T-helper 1 cell treated with Interleukin-12 subunit alpha and Interleukin-12 subunit beta and Interleukin-4 antibody, amounts not matched to agents 30 μg/mL and 1 μg/mL, for 36 hours (primary cell): ENCODE results near the gene PPP1R14B.

Experiments
- H3K27ac Mint-ChIP-seq: one replicate; pipeline ENCODE4 v1.8.0; 2021; ENCODE audit warnings: mild to moderate bottlenecking, mixed read lengths
- H3K27me3 Mint-ChIP-seq: one replicate; pipeline ENCODE4 v1.8.0; 2021; ENCODE audit warnings: low read depth, mixed read lengths
- H3K36me3 Mint-ChIP-seq: one replicate; pipeline ENCODE4 v1.8.0; 2021; ENCODE audit warnings: low read depth, mixed read lengths
- H3K4me1 Mint-ChIP-seq: one replicate; pipeline ENCODE4 v1.8.0; 2021; ENCODE audit warnings: low read depth, mixed read lengths
- H3K4me3 Mint-ChIP-seq: one replicate; pipeline ENCODE4 v1.8.0; 2021; ENCODE audit warnings: mild to moderate bottlenecking, moderate library complexity, mixed read lengths
- H3K9me3 Mint-ChIP-seq: one replicate; pipeline ENCODE4 v1.8.0; 2021; ENCODE audit warnings: mixed read lengths

Gene PPP1R14B

DNA sequence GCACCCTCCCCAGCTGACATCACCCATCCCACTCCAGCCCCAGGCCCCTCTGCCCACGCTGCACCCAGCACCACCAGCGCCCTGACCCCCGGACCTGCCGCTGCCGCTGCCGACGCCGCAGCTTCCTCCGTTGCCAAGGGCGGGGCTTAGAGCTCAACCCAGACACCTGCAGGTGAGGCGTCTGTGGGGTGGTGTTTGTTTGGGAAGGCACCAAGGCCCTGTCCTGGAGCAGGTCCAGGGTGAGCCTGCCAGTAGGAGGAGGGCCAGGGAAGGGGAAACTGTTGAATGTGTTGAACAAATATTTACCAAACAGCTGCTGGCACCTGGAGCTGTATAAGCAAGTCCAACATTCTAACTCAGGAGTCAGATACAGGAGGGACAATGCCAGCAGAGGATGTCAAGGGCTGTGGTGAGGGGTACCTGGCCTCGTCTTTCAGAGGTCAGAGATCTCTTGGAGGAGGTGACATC, 9.2 kb downstream of the PPP1R14B start:
- Mint-ChIP-seq H3K4me1 (peaks cover 28% of the 10 kb centered on the region), H3K4me3 (no peak overlapping the region), H3K9me3 (no peaks in the 10 kb centered on the region), H3K27me3 (no peaks in the 10 kb centered on the region), H3K27ac (no peak overlapping the region), H3K36me3 (peaks cover 11% of the 10 kb centered on the region)

DNA sequence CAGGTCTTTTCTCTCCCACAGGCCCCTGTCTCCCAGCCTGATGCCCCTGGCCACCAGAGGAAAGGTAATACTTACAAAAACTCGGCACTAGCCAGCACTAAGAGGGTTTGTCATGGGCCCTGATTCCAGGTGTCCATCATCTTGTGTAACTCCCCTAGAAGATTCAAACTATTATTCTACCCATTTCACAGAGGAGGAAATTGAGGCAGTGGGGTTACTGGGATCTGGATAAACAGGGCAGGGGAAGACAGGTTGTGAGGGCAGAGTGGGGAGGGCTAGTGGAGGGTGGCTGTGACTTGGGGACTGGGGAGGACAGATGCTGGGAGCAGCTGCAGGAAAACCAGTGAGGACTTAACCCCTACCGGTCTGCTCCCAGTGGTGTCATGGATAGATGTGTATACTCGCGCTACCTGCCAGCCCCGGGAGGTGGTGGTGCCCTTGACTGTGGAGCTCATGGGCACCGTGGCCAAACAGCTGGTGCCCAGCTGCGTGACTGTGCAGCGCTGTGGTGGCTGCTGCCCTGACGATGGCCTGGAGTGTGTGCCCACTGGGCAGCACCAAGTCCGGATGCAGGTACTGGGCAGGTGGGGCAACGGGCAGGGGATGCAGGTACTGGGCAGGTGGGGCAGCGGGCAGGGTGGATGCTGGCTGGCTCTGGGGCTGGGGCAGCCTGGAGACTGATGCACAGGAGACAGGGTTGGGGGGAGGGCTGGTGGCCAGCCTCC, 11.1 kb downstream of the PPP1R14B start:
- H3K4me1 Mint-ChIP-seq: peaks cover 31% of the 10 kb centered on the region

DNA sequence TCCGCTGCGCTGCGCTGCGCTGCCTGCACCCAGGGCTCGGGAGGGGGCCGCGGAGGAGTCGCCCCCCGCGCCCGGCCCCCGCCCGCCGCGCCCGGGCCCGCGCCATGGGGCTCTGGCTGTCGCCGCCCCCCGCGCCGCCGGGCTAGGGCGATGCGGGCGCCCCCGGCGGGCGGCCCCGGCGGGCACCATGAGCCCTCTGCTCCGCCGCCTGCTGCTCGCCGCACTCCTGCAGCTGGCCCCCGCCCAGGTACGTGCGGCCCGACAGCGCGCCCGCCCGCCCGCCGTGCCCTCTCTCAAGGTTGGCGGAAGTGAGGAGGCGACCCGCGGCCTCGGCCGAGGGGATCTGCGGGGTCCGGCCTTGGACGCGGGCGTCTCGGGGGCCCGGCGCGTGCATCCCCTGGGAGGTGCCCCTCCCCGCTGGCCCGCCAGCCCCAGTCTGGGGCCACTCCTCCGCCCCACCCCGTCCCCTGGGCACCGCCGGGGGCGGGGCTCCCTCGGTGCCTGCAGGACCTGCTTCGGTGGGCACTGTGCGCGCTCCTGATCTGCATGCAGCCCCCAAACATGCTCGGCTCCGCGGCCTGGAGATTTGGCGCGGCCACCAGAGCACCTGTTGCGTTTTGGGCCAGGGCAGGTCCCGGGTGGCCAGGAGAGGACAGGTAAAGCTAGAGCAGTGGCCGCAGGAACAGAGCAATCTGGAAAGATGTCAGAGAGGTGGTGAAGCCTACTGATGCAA, 11.9 kb downstream of the PPP1R14B start:
- Mint-ChIP-seq H3K27me3 (no peaks in the 10 kb centered on the region), H3K27ac (peak overlapping the region; percentile 8), H3K4me3 (peak overlapping the region; percentile 83), H3K36me3 (peaks cover 9% of the 10 kb centered on the region), H3K9me3 (no peaks in the 10 kb centered on the region), H3K4me1 (peaks cover 28% of the 10 kb centered on the region)

More for the DNA sequence above, 11.1 kb downstream of the PPP1R14B start:
- H3K4me3 Mint-ChIP-seq: peak overlapping the region; percentile 83
- H3K27ac Mint-ChIP-seq: peak overlapping the region; percentile 57
- no peaks in the 10 kb centered on the region for H3K9me3 Mint-ChIP-seq
- H3K36me3 Mint-ChIP-seq: peaks cover 11% of the 10 kb centered on the region
- H3K27me3 Mint-ChIP-seq: no peaks in the 10 kb centered on the region

- H3K4me1 Mint-ChIP-seq: peaks cover 33% of the 10 kb centered on the region
- peak within 1 kb of the TSS; percentile 57 for H3K27ac Mint-ChIP-seq
- H3K36me3 Mint-ChIP-seq: peaks cover 9% of the 10 kb centered on the region
- no peaks in the 10 kb centered on the region for H3K27me3 Mint-ChIP-seq
- H3K9me3 Mint-ChIP-seq: no peaks in the 10 kb centered on the region
- peak within 1 kb of the TSS; percentile 83 for H3K4me3 Mint-ChIP-seq
These were observed 12.7 kb downstream of the PPP1R14B start, which contains the start of gene VEGFB for GRCh38 chr11:64233913-64234586. VEGFB (plus strand) TSS chr11:64234584; CDS start chr11:64234834, 250 bp downstream.

- no peaks in the 10 kb centered on the region for H3K9me3 Mint-ChIP-seq
- peak overlapping the region; percentile 60 for H3K4me3 Mint-ChIP-seq
- no peaks in the 10 kb centered on the region for H3K27me3 Mint-ChIP-seq
- H3K4me1 Mint-ChIP-seq: peaks cover 31% of the 10 kb centered on the region
- peaks cover 2% of the 10 kb centered on the region for H3K36me3 Mint-ChIP-seq
- no peak overlapping the region for H3K27ac Mint-ChIP-seq
These were observed 13.8 kb downstream of the PPP1R14B start for GRCh38 chr11:64232967-64233315.

- H3K27ac Mint-ChIP-seq: no peak overlapping the region
- no peaks in the 10 kb centered on the region for H3K9me3 Mint-ChIP-seq
- H3K27me3 Mint-ChIP-seq: no peaks in the 10 kb centered on the region
- H3K36me3 Mint-ChIP-seq: peaks cover 2% of the 10 kb centered on the region
- peak overlapping the region; percentile 85 for H3K4me3 Mint-ChIP-seq
- H3K4me1 Mint-ChIP-seq: peaks cover 35% of the 10 kb centered on the region
These were observed 14.4 kb downstream of the PPP1R14B start for GRCh38 chr11:64232182-64232966.

- no peak overlapping the region for H3K27ac Mint-ChIP-seq
- peak overlapping the region; percentile 85 for H3K4me3 Mint-ChIP-seq
- peaks cover 38% of the 10 kb centered on the region for H3K4me1 Mint-ChIP-seq
- no peaks in the 10 kb centered on the region for H3K27me3 Mint-ChIP-seq
- no peaks in the 10 kb centered on the region for H3K9me3 Mint-ChIP-seq
- H3K36me3 Mint-ChIP-seq: no peaks in the 10 kb centered on the region
These were observed 15.2 kb downstream of the PPP1R14B start for GRCh38 chr11:64231546-64231945.

DNA sequence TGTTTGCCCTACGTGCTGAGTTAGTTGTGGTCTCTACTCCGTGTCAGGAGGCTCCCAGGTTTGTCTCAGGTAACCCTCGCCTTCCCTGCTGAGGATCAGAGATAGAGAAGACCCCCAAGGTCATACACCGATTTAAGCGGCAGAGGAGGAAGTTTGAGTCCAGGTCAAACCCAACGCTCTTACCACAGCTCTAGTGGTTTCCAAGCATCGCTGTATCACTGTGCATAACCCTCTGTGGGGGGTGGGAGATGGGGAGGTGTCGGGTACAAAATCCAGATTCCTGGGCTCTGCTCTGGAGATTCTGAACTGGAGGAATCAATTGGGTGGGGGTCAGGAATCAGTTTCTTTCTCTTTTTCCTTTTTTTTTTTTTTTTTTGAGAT, 15.8 kb downstream of the PPP1R14B start:
- Mint-ChIP-seq H3K36me3 (no peaks in the 10 kb centered on the region), H3K4me1 (peaks cover 38% of the 10 kb centered on the region), H3K27ac (peak overlapping the region; percentile 87), H3K27me3 (no peaks in the 10 kb centered on the region), H3K9me3 (no peaks in the 10 kb centered on the region), H3K4me3 (peak overlapping the region; percentile 85)

DNA sequence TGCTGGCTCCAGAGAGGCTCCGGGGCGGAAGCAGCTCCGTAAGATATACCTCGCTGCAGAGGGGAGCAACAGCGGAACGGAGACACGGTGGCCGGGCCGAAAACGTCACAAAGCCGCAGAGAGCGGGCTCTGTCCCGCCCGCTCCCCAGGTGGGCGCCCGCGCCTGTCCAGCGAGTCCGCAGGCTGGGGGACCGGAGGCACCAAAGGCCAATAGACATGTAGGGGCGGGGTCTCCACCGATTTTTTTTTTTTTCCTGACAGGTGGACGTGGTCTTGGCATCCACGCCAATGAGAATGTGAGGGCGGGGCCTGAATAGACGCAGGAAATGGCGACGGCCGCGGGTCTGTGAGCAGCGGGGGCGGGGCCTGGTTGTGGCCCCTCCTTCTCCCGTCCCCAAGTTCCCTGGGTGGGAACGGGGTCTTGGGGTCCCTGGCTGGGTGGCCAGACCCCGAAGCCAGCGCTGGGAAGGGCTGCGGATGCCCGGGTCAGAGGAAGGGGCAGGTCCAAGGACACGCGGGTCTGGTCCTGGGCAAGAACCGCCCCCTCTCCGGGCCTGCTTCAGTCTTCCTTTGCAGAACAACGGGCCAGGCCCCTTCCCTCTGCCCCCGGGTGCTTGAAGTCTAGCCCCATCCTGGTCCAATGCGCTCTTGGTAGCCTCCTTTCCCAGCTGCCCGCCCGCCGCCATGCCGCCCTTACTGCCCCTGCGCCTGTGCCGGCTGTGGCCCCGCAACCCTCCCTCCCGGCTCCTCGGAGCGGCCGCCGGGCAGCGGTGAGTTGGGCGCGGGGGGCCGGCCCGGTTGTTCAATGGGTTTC, 16.4 kb downstream of the PPP1R14B start, which contains the start of gene DNAJC4:
Gene DNAJC4, plus strand, starts transcription at position 378 of the 814 bp plus-strand sequence. Its CDS starts 307 bp downstream, at position 685.
- Mint-ChIP-seq H3K27me3 (no peaks in the 10 kb centered on the region), H3K36me3 (no peaks in the 10 kb centered on the region), H3K4me1 (peaks cover 35% of the 10 kb centered on the region), H3K27ac (peak within 1 kb of the TSS; percentile 91), H3K4me3 (peak within 1 kb of the TSS; percentile 85), H3K9me3 (no peaks in the 10 kb centered on the region)

GRCh38 chr11:64229744-64230170, 17.0 kb downstream of the PPP1R14B start:
- H3K27me3 Mint-ChIP-seq: no peaks in the 10 kb centered on the region
- H3K36me3 Mint-ChIP-seq: no peaks in the 10 kb centered on the region
- no peaks in the 10 kb centered on the region for H3K9me3 Mint-ChIP-seq
- H3K4me1 Mint-ChIP-seq: peaks cover 36% of the 10 kb centered on the region
- H3K4me3 Mint-ChIP-seq: peak overlapping the region; percentile 85
- peak overlapping the region; percentile 91 for H3K27ac Mint-ChIP-seq

DNA sequence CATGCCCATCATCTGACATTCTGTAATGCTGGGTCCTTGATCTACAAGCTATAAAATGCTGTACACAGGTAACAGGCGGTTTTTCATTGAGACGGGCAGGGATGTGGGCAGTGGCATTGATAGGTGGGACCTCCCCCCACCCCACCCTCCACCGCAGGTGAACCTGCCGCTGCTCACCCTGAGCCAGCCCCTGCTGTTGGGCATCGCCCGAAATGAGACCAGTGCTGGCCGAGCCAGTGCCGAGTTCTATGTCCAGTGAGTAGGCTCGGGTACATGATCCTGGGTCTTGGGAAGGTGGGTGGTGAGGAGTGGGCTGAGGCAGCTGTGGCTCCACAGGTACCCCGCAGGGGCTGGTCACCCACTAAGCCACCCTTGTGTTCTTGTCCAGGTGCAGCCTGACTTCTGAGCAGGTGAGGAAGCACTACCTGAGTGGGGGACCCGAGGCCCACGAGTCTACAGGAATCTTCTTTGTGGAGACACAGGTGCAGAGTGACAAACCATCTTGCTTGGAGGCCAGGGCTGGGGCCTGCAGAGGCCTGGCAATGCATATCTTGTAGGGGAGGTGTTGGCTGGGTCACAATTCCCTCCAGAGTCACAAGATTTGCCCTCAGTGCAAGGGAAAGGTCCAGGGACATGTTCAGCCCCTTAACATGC, 17.5 kb downstream of the PPP1R14B start:
- Mint-ChIP-seq H3K4me1 (peaks cover 36% of the 10 kb centered on the region), H3K27ac (peak overlapping the region; percentile 26), H3K36me3 (no peaks in the 10 kb centered on the region), H3K27me3 (no peaks in the 10 kb centered on the region), H3K9me3 (no peaks in the 10 kb centered on the region), H3K4me3 (peak overlapping the region; percentile 85)

DNA sequence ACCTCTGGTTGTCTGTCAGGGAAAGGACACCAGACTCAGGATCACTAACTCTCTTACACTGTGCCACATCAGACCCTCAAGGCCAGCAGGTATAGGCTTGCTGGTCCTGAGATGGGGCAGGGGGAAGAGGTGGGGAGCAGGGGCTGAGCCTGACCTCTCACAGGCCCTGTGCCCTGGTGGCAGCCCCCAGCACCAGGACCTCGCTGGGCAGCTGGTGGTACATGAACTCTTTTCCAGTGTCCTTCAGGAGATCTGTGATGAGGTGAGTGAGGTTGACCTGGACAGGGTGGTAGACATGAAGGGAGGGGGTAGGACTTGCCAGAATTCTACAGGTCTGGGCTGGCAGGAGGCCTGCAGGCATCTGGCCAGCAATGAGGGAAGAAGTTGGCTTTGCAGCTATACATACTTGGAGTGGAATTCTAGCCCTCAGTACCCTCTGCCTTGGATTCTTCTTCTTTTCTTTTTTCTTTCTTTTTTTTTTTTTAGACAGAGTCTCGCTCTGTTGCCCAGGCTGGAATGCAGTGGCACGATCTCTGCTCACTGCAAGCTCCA, 19.3 kb downstream of the PPP1R14B start:
- peak overlapping the region; percentile 88 for H3K4me3 Mint-ChIP-seq
- no peaks in the 10 kb centered on the region for H3K36me3 Mint-ChIP-seq
- H3K9me3 Mint-ChIP-seq: no peaks in the 10 kb centered on the region
- H3K27ac Mint-ChIP-seq: peak overlapping the region; percentile 86
- no peaks in the 10 kb centered on the region for H3K27me3 Mint-ChIP-seq
- H3K4me1 Mint-ChIP-seq: peaks cover 26% of the 10 kb centered on the region
